ENCODE results near the gene ABCC5. TPM values are rescaled to one million over a fixed set of nuclear protein-coding genes. Genes with fewer than 3 reads are reported as not detected.
A peak's percentile ranks its signal among the peaks of the same experiment; 100 is the strongest.

ABCC5 gene
- total RNA-seq, 1 experiment from 2014 or later = 29.1 TPM

- TF ChIP-seq ZNF121 (CRISPR knock-in tag; IDR thresholded peaks at IDR 0.05) (no peak), RELA (CRISPR knock-in tag; IDR thresholded peaks at IDR 0.05; ENCODE audit: borderline replicate concordance) (no peak), CDX4 (CRISPR knock-in tag; IDR thresholded peaks at IDR 0.05; ENCODE audit: borderline replicate concordance) (no peak), GTF2I (CRISPR knock-in tag; conservative IDR thresholded peaks at IDR 0.05) (no peak), FOXP1 (CRISPR knock-in tag; IDR thresholded peaks at IDR 0.05; ENCODE audit: borderline replicate concordance) (no peak), ZNF671 (CRISPR knock-in tag; IDR thresholded peaks at IDR 0.05) (no peak), GABPB1 (CRISPR knock-in tag; IDR thresholded peaks at IDR 0.05) (no peak), ZNF532 (CRISPR knock-in tag; IDR thresholded peaks at IDR 0.05; ENCODE audit: borderline replicate concordance) (no peak), PREB (CRISPR knock-in tag; IDR thresholded peaks at IDR 0.05; ENCODE audit: borderline replicate concordance) (no peak; the same call in 1 of the 2 replicates), FOXK1 (CRISPR knock-in tag; IDR thresholded peaks at IDR 0.05) (peak; percentile 63), ZNF232 (CRISPR knock-in tag; IDR thresholded peaks at IDR 0.05) (no peak), PRDM15 (CRISPR knock-in tag; IDR thresholded peaks at IDR 0.05) (no peak), NR1H2 (CRISPR knock-in tag; IDR thresholded peaks at IDR 0.05) (no peak), OVOL2 (CRISPR knock-in tag; IDR thresholded peaks at IDR 0.05; ENCODE audit: borderline replicate concordance) (no peak), ZNF317 (CRISPR knock-in tag; IDR thresholded peaks at IDR 0.05; ENCODE audit: borderline replicate concordance, low read depth) (no peak), ZNF281 (CRISPR knock-in tag; IDR thresholded peaks at IDR 0.05) (no peak), AFF4 (CRISPR knock-in tag; IDR thresholded peaks at IDR 0.05; ENCODE audit: borderline replicate concordance) (no peak), MLX (CRISPR knock-in tag; IDR thresholded peaks at IDR 0.05) (no peak; the same call in 1 of the 2 replicates), SOX15 (CRISPR knock-in tag; IDR thresholded peaks at IDR 0.05) (no peak)
Measured at GRCh38 chr3:184017672-184018423, at the start of gene ABCC5 (continued).

All from WTC11 (cell line).